K562 (cell line): Measurements from ENCODE around the gene UIMC1. TPM values are rescaled to one million over a fixed set of nuclear protein-coding genes. Genes with fewer than 3 reads are reported as not detected.

ENCODE experiments used
- DACH1 ChIP-seq: fragments of 450-650 bp; IDR thresholded peaks from 2 replicates; pipeline ENCODE4 v1.6.1; 2018; ENCODE audit not compliant: partially characterized antibody
- KAT2B ChIP-seq: IDR thresholded peaks from one replicate; pipeline ENCODE4 v1.6.1; 2012; ENCODE audit warnings: low read depth, mild to moderate bottlenecking, control low read depth, inconsistent platforms, low read length, moderate library complexity
- KDM2B ChIP-seq: fragments of 250-450 bp; sonication (Bioruptor Pico); IDR thresholded peaks from 2 replicates; pipeline ENCODE4 v1.8.0; 2021; ENCODE audit warnings: mild to moderate bottlenecking, moderate library complexity
- MAFG ChIP-seq: fragments of 450-650 bp; conservative IDR thresholded peaks from 2 replicates; pipeline ENCODE4 v1.6.1; 2016; ENCODE audit warnings: missing genetic modification characterization, missing compliant biosample characterization
- MCM3 ChIP-seq: fragments of 450-650 bp; IDR thresholded peaks from 2 replicates; pipeline ENCODE4 v1.6.1; 2016
- MEF2D ChIP-seq: conservative IDR thresholded peaks from 2 replicates; pipeline ENCODE4 v1.6.1; 2016; ENCODE audit warnings: low read depth, missing genetic modification characterization, missing compliant biosample characterization
- PHB2 ChIP-seq: fragments of 450-650 bp; IDR thresholded peaks from 2 replicates; pipeline ENCODE4 v1.6.1; 2017; ENCODE audit warnings: low read depth
- RAD21 ChIP-seq, 2 experiments: fragments of 250-450 bp in 1 of 2; fragments of 450-650 bp in 1 of 2; sonication (Bioruptor Pico) in 1 of 2; formaldehyde crosslinking in 1 of 2; IDR thresholded peaks in 1 of 2; conservative IDR thresholded peaks in 1 of 2; 2 replicates each; pipeline versions ENCODE4 v1.4.0 to v1.8.0; 2020 to 2022; ENCODE audit warnings: mild to moderate bottlenecking in 2 of 2, moderate library complexity in 1 of 2
- SMC3 ChIP-seq: conservative IDR thresholded peaks from 2 replicates; pipeline ENCODE4 v1.6.1; 2011; ENCODE audit warnings: low read depth, low read length, improper control_type of control experiment; ENCODE audit not compliant: insufficient read depth
- XRCC3 ChIP-seq: fragments of 450-650 bp; IDR thresholded peaks from 2 replicates; pipeline ENCODE4 v1.6.1; 2017; ENCODE audit warnings: mild to moderate bottlenecking, moderate library complexity
- ZBTB17 ChIP-seq: fragments of 450-650 bp; formaldehyde crosslinking; IDR thresholded peaks from 2 replicates; pipeline ENCODE4 v1.4.0; 2020; ENCODE audit warnings: mild to moderate bottlenecking
- polyA plus RNA-seq, 8 experiments: library from polyadenylated mRNA; depleted of rRNA in 4 of 8; stranded (reverse) in 5 of 8; unstranded in 3 of 8; fragments of >200 nt; fragmentation: Nextera tagmentation in 2 of 8; fragmentation: Illumina TruSeq in 1 of 8; extraction: Ambion mirVana in 2 of 8; extraction: Trizol in 1 of 8; gene quantifications; 2 replicates each; pipeline versions ENCODE4 v1.2.1 to v1.2.3, GENCODE V29; 2011 to 2014; ENCODE audit warnings: inconsistent platforms in 1 of 8, missing spikeins in 1 of 8
- total RNA-seq, 7 experiments: library from RNA; depleted of rRNA in 6 of 7; stranded (reverse); fragments of >200 nt in 6 of 7; fragmentation: Illumina TruSeq in 2 of 7; extraction: Trizol in 2 of 7; gene quantifications; 2 replicates each; pipeline versions ENCODE4 v1.2.1 to v1.2.3, GENCODE V29; 2011 to 2021; ENCODE audit warnings: low replicate concordance in 1 of 7
- TF ChIP-seq, protein P1 (sequence below), 2 experiments: fragments of 450-650 bp in 1 of 2; sonication (generic) in 1 of 2; formaldehyde crosslinking in 1 of 2; IDR thresholded peaks; 2 replicates each; pipeline versions ENCODE4 v1.7.1 to v1.9.0; 2016 to 2022; ENCODE audit warnings: inconsistent platforms in 1 of 2, mild to moderate bottlenecking in 1 of 2, missing genetic modification reagents in 1 of 2
- TF ChIP-seq, protein P2 (sequence below): fragments of 450-650 bp; IDR thresholded peaks from 2 replicates; pipeline ENCODE4 v1.6.1; 2016; ENCODE audit warnings: mild to moderate bottlenecking
- TF ChIP-seq, protein P3 (sequence below): fragments of 450-650 bp; conservative IDR thresholded peaks from 2 replicates; pipeline ENCODE4 v1.6.1; 2016; ENCODE audit warnings: missing genetic modification characterization, low read depth, mild to moderate bottlenecking, missing compliant biosample characterization, moderate library complexity

The UIMC1 gene
- total and polyA plus RNA-seq, 9 of the 15 experiments (the other 6 are each of a cell fraction or from before 2014, with no cell fraction given): 14.9 to 51.7 (median 36.8) TPM

DNA sequence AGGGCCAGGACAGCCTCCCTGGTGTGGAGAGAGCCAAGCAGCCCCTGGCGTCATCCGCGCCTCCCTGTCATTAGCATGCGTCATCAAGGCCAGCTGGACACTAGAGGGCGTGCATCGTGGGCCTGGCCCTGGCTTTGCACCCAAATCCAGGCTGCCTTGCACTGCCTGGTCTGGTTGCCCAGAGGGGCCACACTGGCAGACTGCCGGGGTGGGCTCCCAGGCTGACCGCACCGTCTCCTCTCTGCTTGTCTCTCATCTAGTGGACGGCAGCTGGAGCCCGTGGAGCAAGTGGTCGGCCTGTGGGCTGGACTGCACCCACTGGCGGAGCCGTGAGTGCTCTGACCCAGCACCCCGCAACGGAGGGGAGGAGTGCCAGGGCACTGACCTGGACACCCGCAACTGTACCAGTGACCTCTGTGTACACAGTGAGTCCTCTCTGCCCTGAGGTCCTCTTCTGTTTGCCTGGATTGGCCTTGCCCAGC is 136.4 kb downstream of the UIMC1 start (continued):
- TF ChIP-seq, protein P1, sequence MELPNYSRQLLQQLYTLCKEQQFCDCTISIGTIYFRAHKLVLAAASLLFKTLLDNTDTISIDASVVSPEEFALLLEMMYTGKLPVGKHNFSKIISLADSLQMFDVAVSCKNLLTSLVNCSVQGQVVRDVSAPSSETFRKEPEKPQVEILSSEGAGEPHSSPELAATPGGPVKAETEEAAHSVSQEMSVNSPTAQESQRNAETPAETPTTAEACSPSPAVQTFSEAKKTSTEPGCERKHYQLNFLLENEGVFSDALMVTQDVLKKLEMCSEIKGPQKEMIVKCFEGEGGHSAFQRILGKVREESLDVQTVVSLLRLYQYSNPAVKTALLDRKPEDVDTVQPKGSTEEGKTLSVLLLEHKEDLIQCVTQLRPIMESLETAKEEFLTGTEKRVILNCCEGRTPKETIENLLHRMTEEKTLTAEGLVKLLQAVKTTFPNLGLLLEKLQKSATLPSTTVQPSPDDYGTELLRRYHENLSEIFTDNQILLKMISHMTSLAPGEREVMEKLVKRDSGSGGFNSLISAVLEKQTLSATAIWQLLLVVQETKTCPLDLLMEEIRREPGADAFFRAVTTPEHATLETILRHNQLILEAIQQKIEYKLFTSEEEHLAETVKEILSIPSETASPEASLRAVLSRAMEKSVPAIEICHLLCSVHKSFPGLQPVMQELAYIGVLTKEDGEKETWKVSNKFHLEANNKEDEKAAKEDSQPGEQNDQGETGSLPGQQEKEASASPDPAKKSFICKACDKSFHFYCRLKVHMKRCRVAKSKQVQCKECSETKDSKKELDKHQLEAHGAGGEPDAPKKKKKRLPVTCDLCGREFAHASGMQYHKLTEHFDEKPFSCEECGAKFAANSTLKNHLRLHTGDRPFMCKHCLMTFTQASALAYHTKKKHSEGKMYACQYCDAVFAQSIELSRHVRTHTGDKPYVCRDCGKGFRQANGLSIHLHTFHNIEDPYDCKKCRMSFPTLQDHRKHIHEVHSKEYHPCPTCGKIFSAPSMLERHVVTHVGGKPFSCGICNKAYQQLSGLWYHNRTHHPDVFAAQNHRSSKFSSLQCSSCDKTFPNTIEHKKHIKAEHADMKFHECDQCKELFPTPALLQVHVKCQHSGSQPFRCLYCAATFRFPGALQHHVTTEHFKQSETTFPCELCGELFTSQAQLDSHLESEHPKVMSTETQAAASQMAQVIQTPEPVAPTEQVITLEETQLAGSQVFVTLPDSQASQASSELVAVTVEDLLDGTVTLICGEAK (IDR thresholded peaks at IDR 0.05): no peak
- TF ChIP-seq, protein P1 (CRISPR knock-in tag; IDR thresholded peaks at IDR 0.05): no peak
- no peak for TF ChIP-seq MEF2D
- TF ChIP-seq KDM2B: no peak
- TF ChIP-seq SMC3: no peak; the same call in 1 of the 2 replicates
- TF ChIP-seq MCM3: no peak
- TF ChIP-seq MAFG (tag): no peak
- no peak for TF ChIP-seq ZBTB17 (CRISPR knock-in tag)
- no peak for TF ChIP-seq PHB2
- TF ChIP-seq RAD21 (CRISPR knock-in tag; conservative IDR thresholded peaks at IDR 0.05 in 1 of 2, IDR thresholded peaks at IDR 0.05 in 1 of 2): peak in 1 of 2 experiments; percentile 65; a peak in 2 of 4 replicates
- TF ChIP-seq, protein P2, sequence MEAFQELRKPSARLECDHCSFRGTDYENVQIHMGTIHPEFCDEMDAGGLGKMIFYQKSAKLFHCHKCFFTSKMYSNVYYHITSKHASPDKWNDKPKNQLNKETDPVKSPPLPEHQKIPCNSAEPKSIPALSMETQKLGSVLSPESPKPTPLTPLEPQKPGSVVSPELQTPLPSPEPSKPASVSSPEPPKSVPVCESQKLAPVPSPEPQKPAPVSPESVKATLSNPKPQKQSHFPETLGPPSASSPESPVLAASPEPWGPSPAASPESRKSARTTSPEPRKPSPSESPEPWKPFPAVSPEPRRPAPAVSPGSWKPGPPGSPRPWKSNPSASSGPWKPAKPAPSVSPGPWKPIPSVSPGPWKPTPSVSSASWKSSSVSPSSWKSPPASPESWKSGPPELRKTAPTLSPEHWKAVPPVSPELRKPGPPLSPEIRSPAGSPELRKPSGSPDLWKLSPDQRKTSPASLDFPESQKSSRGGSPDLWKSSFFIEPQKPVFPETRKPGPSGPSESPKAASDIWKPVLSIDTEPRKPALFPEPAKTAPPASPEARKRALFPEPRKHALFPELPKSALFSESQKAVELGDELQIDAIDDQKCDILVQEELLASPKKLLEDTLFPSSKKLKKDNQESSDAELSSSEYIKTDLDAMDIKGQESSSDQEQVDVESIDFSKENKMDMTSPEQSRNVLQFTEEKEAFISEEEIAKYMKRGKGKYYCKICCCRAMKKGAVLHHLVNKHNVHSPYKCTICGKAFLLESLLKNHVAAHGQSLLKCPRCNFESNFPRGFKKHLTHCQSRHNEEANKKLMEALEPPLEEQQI: no peak
- TF ChIP-seq, protein P3, sequence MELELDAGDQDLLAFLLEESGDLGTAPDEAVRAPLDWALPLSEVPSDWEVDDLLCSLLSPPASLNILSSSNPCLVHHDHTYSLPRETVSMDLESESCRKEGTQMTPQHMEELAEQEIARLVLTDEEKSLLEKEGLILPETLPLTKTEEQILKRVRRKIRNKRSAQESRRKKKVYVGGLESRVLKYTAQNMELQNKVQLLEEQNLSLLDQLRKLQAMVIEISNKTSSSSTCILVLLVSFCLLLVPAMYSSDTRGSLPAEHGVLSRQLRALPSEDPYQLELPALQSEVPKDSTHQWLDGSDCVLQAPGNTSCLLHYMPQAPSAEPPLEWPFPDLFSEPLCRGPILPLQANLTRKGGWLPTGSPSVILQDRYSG (tag): no peak
- no peak for TF ChIP-seq KAT2B
- no peak for TF ChIP-seq XRCC3
- peak; percentile 48 for TF ChIP-seq DACH1
